CD4-positive, alpha-beta T cell treated with Interleukin-4 for 1 hour (primary cell): Measurements from ENCODE around the gene CERS4.
"Not testable (repeated sequence)": the region's sequence is repeated elsewhere in the genome, so short reads cannot be mapped to it uniquely, and the experiment has no call there.

Experiments
- DNase-seq, 2 donors: peaks; one replicate each; pipeline ENCODE4 v3.0.0-alpha.2; 2020 to 2022

CERS4 gene

GRCh38 chr19:8210421-8211101, 1.4 kb downstream of the CERS4 start:
- DNase-seq, result no peak

GRCh38 chr19:8212212-8212611, 3.0 kb downstream of the CERS4 start:
- no peak for DNase-seq

GRCh38 chr19:8212916-8213315, 3.7 kb downstream of the CERS4 start:
- DNase-seq, result no peak

DNA sequence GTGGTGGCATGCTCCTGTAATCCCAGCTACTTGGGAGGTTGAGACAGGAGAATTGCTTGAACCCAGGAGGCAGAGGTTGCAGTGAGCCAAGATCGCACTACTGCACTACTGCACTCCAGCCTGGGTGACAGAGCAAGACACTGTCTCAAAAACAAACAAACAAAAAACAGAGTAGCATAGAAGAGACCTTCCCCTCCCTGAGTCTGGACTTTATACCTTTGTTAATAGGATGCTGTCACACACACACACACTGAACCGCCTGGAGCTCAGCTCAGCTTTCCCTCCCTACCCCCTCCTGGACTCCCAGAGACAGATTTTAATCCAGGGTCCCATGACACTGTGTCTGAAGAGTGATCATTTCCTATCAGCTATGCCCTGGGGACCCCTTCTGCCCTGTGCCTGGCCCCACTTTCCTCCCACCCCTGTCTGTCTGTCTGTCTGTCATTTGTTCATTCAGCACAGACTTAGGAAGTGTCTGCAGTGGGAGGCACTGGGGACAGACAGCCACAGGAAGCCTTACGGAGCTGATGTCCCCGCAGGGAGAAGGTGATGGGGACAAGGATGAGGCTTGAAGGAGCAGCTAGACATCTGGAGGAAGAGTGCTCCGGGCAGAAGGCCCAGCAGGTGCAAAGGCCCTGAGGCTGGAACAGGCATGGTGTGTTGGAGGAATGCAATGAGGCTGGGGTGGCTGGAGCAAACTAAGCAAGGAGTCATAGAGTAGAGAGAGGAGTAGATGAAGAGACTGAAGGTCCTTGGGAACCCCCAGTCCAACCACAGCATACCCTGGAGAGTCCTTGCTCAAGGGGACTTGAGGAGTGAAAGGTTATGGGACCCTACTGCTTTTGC, 4.9 kb downstream of the CERS4 start:
- no peak for DNase-seq

DNA sequence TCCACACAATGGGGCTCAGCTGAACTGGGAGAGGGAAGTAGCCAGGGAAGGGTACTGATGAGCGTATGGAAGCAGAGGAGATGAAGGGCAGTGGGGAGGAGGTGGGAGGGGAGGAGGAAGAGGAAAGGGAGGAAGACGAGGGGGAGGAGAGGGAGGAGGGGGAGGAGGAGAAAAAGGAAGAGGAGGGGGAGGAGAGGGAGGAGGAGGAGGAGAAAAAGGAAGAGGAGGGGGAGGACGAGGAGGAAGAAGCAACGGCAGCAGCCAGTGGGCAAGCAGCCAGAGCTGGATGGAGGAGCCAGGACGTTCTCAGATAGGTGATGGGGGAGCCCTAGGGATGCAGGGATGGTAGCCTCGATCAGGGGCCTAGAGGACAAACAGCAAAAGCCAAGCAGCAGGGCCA, 5.6 kb downstream of the CERS4 start:
- DNase-seq, result no peak

- DNase-seq, result no peak
These were observed 6.6 kb downstream of the CERS4 start for GRCh38 chr19:8215783-8216182.

DNA sequence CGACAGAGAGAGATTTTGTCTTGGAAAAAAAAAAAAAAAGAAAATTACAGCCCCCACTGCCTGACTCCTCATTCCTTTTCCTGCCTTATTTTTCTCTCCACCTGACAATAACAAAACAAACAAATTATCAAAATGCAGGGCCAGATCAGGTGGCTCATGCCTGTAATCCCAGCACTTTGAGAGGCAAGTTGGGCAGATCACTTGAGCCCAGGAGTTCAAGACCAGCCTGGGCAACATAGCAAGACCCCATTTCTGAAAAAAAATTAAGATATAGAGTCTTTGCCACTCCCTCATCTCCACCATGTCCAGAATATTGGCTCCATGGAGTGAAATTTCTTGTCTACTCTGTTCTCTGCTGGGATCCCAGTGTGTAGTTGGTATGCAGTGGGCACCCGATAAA, 7.2 kb downstream of the CERS4 start:
- no peak for DNase-seq

GRCh38 chr19:8218127-8218526, 9.0 kb downstream of the CERS4 start:
- DNase-seq, result not testable (repeated sequence)

- DNase-seq, result no peak
These were observed 11.3 kb downstream of the CERS4 start for GRCh38 chr19:8220481-8220880.

DNA sequence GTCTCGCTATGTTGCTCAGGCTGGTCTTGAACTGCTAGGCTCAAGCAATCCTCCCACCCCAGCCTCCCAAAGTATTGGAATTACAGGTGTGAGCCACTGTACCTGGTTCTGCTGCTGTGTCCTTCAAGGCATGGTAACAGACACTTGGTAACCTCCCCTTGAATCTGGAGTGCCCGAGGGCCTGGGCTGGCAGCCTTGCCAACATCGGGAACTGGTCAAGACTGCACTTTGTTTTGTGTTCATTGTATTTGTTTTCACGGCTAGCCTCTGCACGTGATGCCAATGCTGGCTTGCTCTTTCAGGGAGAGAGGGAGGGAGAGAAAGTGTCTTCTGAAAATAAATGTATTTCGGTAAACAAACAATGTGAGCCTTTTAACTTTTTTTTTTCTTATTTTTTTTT, 12.0 kb downstream of the CERS4 start:
- DNase-seq, result no peak

- not testable (repeated sequence) for DNase-seq
These were observed 14.3 kb downstream of the CERS4 start for GRCh38 chr19:8223442-8223841.

DNA sequence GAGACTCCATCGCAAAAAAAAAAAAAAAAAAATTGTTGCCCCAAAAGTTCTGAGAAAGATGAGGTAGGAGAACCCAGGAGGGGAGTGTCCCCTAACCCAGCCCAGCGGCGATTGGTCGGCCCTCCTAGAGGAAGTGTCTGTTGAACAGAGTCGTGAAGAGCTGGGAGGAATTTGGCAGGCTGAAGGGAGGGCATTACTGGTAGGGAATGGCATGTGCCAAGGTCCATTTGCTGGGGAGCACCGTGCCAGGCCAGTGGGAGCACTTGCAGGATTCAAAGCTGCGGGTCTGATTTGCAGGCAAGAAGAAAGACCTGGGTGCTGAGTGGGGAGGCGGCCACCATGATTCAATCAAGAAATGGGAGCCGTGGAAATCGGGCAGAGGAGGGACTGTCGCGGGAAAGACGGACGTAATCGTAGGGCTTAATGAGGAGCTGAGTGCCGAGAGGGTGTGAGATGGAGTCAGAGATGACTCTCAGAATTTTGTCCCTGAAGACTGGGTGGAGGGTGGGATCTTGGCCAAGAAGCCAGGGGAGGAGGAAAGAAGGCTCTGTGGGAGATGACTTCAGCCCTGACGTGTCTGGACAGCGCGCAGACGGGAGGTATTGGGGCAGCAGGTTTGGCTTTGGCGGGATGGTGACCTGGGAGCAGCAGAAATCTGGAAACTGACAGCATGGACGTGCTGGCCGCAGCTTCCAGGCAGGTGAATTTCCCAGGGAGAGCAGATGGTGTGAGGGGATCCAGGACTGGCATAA, 15.4 kb downstream of the CERS4 start:
- no peak for DNase-seq

GRCh38 chr19:8231073-8231604, 22.0 kb downstream of the CERS4 start:
- DNase-seq, result no peak

GRCh38 chr19:8233370-8233769, 24.2 kb downstream of the CERS4 start:
- no peak for DNase-seq

- DNase-seq, result no peak
These were observed 27.9 kb downstream of the CERS4 start for GRCh38 chr19:8237026-8237425.

- no peak for DNase-seq
These were observed 29.1 kb downstream of the CERS4 start for GRCh38 chr19:8238251-8238650.

DNA sequence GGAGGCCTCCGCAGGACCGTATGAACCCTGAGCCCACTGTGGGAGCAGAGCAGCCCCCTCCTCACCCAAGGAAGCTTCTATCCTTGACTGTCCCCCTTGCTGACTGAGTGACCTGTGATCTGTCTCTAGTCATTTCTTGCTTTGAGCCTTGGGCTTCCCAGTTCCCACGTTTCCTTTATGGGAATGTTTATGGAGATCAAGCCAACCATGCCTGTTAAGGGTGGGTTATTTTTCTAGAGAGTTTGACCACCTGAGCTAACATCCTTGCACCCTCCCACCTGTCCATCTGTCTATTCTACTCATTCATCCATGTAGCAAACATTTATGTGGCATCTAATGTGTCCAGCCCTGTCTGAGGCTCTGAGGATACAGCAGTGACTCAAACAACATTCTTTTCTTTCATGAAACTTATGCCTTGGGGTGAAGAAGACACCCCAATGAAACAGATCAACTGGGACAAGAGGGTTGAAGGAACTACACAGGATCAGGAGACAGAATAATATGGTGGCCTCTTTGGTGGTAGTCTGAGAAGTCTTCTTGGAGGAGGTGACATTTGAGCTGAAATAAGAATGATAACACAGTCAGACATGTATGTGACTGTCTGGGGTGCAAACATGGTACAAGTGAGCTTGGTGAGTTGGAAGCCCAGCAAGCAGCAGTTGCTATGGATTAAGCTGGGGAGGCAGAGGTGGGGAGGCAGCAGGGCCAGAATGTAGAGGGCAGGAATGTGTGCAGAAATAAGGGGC, 30.5 kb downstream of the CERS4 start:
- DNase-seq, result no peak

GRCh38 chr19:8240274-8241229, 31.4 kb downstream of the CERS4 start:
- peak; percentile 62 to 73 for DNase-seq

- no peak for DNase-seq
These were observed 32.5 kb downstream of the CERS4 start for GRCh38 chr19:8241646-8242045.

GRCh38 chr19:8242211-8242821, 33.1 kb downstream of the CERS4 start:
- DNase-seq, result peak in 1 of 2 donors; percentile 21

- DNase-seq, result no peak
These were observed 34.0 kb downstream of the CERS4 start for GRCh38 chr19:8243146-8243545.
